GM18498 (cell line): ENCODE results near the gene MINAR2.

Experiments
- ATAC-seq: cut with Tn5 transposase; IDR thresholded peaks from one replicate; pipeline ENCODE4 v1.9.1; 2021; ENCODE audit warnings: mild to moderate bottlenecking, moderate library complexity; ENCODE audit not compliant: unreplicated experiment

Gene MINAR2

GRCh38 chr5:129747572-129748407, at the start of gene MINAR2:
MINAR2 (plus strand) TSS chr5:129748094; CDS start chr5:129748191, 97 bp downstream.
- ATAC-seq: no peak

GRCh38 chr5:129698661-129699060, 49.2 kb upstream of the MINAR2 start:
- ATAC-seq: no peak

GRCh38 chr5:129716235-129716634, 31.7 kb upstream of the MINAR2 start:
- no peak for ATAC-seq

GRCh38 chr5:129716651-129717050, 31.2 kb upstream of the MINAR2 start:
- ATAC-seq: no peak

GRCh38 chr5:129717751-129718310, 30.1 kb upstream of the MINAR2 start:
- no peak for ATAC-seq

- no peak for ATAC-seq
Measured at GRCh38 chr5:129718471-129719090, 29.3 kb upstream of the MINAR2 start.

GRCh38 chr5:129724222-129724621, 23.7 kb upstream of the MINAR2 start:
- no peak for ATAC-seq

GRCh38 chr5:129724647-129725046, 23.2 kb upstream of the MINAR2 start:
- no peak for ATAC-seq

GRCh38 chr5:129739773-129740172, 8.1 kb upstream of the MINAR2 start:
- ATAC-seq: no peak

GRCh38 chr5:129743541-129744187, 4.2 kb upstream of the MINAR2 start:
- ATAC-seq: no peak

- ATAC-seq: no peak
Measured at GRCh38 chr5:129745997-129746396, 1.9 kb upstream of the MINAR2 start.

- no peak for ATAC-seq
Measured at GRCh38 chr5:129746876-129747275, 1.0 kb upstream of the MINAR2 start.

GRCh38 chr5:129748913-129749880, 1.3 kb downstream of the MINAR2 start:
- no peak for ATAC-seq

GRCh38 chr5:129760636-129761325, 12.9 kb downstream of the MINAR2 start:
- no peak for ATAC-seq

- no peak for ATAC-seq
Measured at GRCh38 chr5:129763651-129764050, 15.8 kb downstream of the MINAR2 start.

GRCh38 chr5:129766798-129767197, 18.9 kb downstream of the MINAR2 start:
- no peak for ATAC-seq

GRCh38 chr5:129767927-129768380, 20.1 kb downstream of the MINAR2 start:
- peak; percentile 93 for ATAC-seq

GRCh38 chr5:129768735-129769134, 20.8 kb downstream of the MINAR2 start:
- no peak for ATAC-seq

- ATAC-seq: no peak
Measured at GRCh38 chr5:129770024-129770820, 22.3 kb downstream of the MINAR2 start.
